NK-92 (cell line): ENCODE results near the gene MITF.

Experiments
- DNase-seq: peaks from one replicate; lab custom pipeline; 2025; ENCODE audit not compliant: unreplicated experiment; lab: John Stamatoyannopoulos, UW

The MITF gene

DNA sequence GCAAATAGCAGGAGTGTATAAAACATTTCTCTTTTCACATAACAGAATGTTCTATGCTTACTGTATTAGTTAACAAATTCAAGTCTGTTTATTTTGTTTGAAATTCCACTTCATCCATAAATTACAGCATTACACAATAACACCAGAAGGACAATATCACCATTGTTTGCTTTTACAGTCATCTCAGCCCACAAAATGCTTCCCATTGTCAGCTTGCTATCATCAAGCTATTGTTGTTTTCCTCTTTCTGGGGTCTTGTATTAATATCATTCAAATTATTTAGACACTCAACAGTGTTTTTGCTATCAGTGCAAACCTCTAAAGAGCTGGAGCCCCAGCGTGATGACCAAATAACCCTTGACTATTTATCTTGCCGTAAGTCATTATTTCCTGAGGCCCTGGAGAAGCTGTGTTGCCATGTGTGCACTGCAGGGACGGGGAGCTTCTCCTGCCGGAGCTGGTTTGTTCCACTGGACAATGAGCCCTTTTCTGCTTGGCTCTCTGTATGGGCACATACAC, 261.4 kb downstream of the MITF start:
- DNase-seq: no peak

DNA sequence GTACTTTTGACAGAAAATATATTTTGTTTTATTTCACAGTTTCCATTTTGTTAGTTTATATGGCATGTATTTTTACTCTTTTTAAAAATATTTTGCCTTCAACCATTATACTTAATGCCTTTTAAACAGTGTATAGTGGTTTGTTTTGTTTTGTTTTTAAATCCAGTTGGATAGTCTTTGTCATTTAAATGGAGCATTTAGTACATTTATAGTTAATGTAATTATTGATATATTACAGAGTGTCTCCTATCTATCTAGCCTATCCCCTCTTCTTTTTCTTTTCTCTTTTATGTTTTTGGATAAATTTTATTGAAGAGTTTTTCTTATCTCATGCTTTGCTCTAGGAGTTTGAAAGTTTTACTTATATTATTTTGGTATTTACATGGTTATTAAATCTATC, 263.9 kb downstream of the MITF start:
- no peak for DNase-seq

DNA sequence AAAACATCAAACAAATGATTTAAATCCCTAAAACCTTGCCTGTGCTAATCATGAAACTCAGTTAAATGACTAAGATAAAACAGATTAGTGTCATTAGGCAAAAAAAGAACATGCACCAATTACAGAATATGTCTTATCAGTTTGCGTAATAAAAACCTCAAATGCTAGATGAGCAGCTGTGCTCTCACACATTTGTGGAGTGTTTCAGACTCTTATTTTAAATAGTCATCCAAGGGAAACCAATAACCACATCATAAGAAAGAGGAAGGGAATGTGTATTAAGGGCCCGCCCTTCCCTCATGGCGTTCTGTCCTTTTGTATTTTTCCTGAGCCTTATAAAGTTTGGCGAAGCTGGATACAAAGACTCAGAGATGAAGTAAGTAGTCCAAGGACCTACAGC, 266.8 kb downstream of the MITF start:
- no peak for DNase-seq

DNA sequence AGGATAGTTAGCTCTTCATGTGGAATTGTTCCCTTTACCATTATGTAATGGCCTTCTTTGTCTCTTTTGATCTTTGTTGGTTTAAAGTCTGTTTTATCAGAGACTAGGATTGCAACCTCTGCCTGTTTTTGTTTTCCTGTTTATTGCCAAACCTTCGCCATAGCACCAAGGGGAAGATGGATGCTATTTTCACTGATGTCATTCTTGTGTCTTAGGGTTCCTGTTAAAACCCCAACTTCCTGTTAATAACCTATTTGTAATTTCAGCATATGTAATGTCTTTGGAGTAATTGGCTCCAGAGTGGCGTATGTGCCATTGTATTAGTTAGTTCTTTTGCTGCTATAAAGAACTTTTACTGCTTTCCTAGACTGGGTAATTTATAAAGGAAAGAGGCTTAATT, 271.1 kb downstream of the MITF start:
- DNase-seq: no peak

DNA sequence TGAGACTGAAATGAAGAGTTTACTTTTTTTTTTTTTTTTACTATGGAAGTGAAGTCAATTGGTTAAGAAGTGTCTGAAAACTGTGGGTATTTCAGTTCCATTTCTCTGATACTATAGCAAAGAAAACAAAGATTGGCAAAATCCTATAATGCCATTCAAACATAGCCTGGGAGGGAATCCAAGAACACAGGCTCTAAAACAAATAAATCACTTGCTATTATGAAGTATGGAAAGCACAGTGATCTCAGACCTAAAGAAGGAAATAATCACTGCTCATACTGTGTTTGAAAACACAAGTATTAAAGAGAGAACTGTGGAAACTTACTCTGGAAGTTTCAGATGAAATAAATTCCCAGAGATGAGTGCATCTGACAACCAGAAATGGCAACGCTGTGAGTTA, 272.3 kb downstream of the MITF start:
- no peak for DNase-seq
